ENCODE measurements around the gene ZGPAT. TPM values are rescaled to one million over a fixed set of nuclear protein-coding genes. Genes with fewer than 3 reads are reported as not detected.

ZGPAT gene
- total RNA-seq, 1 experiment from 2014 or later = 35.8 TPM

DNA sequence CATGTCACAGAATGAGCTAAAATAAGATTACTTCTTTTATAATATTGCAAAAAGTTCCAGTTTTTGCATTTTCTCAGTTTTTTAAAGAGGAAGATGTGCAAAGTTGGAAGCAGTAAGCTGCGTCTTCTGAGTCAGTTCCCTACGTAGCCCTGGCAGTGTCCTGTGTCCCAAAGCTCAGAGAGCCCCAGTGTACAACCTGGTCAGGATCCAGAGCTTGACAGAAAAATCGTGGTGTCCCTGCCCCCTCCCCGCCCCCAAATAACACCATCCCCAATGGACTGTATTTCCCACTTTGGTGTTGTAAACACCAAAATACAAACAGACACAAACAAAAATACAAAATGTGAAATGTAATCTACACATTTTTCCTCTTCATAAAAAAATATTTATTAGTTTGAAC lies 36.3 kb downstream of the ZGPAT start:
- intact Hi-C loops (cut with micrococcal nuclease; ENCODE audit: unreplicated experiment) = no loop called here

DNA sequence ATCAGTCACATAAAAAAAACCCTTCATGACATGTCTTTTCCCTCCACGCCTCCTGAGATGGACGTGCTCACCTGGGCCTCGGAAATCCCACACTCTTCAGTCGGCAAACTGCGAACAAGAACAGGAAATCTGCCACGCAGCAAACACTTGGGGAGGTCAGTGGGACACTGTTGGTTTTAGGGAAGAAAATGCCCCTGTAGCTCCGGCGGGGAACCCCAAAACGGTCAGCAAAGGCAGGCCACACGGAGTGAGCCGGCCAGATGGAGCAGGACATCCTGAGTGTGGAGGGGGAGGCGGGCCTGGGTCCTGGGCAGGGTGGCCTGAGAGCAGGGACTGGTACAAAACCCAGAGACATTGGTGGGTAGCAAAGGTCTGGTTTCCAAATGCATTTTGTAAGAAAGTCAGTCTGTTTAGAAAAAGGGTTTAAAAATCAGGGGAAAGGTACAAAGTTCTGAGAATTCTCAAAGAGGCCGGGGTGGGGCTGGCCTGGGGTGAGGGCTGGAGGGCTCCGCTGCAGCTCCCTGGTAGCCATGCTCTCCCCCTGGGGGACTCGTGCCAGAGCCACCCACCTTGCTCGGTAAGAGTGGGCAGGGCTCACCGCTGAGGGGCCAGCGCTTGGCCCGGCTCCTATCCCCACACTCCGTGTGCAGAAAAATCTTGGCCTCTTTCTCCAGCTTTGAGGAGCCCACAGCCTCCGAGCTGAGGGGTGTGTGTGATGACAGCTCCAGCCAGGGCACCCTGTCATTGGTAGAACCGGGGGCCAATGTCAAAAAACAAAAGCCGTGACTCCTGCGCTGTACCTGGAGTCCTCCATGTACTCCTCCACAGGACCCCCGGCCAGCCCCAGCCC lies 37.0 kb downstream of the ZGPAT start:
- intact Hi-C loops (cut with micrococcal nuclease; ENCODE audit: unreplicated experiment) = no loop called here
- TF ChIP-seq POLR2AphosphoS5 (IDR thresholded peaks at IDR 0.05; ENCODE audit: low read depth, low read length) (no peak), TCF7L2 (IDR thresholded peaks at IDR 0.05; ENCODE audit: low read depth, low read length) (no peak), SIN3A (IDR thresholded peaks at IDR 0.05; ENCODE audit: borderline replicate concordance, insufficient read depth, low read depth, low read length) (no peak)
- TF ChIP-seq, protein P1, sequence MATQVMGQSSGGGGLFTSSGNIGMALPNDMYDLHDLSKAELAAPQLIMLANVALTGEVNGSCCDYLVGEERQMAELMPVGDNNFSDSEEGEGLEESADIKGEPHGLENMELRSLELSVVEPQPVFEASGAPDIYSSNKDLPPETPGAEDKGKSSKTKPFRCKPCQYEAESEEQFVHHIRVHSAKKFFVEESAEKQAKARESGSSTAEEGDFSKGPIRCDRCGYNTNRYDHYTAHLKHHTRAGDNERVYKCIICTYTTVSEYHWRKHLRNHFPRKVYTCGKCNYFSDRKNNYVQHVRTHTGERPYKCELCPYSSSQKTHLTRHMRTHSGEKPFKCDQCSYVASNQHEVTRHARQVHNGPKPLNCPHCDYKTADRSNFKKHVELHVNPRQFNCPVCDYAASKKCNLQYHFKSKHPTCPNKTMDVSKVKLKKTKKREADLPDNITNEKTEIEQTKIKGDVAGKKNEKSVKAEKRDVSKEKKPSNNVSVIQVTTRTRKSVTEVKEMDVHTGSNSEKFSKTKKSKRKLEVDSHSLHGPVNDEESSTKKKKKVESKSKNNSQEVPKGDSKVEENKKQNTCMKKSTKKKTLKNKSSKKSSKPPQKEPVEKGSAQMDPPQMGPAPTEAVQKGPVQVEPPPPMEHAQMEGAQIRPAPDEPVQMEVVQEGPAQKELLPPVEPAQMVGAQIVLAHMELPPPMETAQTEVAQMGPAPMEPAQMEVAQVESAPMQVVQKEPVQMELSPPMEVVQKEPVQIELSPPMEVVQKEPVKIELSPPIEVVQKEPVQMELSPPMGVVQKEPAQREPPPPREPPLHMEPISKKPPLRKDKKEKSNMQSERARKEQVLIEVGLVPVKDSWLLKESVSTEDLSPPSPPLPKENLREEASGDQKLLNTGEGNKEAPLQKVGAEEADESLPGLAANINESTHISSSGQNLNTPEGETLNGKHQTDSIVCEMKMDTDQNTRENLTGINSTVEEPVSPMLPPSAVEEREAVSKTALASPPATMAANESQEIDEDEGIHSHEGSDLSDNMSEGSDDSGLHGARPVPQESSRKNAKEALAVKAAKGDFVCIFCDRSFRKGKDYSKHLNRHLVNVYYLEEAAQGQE (IDR thresholded peaks at IDR 0.05; ENCODE audit: insufficient read depth in 1 of 2, low read depth in 2 of 2, low read length in 1 of 2) = no peak
- TF ChIP-seq, protein P2, sequence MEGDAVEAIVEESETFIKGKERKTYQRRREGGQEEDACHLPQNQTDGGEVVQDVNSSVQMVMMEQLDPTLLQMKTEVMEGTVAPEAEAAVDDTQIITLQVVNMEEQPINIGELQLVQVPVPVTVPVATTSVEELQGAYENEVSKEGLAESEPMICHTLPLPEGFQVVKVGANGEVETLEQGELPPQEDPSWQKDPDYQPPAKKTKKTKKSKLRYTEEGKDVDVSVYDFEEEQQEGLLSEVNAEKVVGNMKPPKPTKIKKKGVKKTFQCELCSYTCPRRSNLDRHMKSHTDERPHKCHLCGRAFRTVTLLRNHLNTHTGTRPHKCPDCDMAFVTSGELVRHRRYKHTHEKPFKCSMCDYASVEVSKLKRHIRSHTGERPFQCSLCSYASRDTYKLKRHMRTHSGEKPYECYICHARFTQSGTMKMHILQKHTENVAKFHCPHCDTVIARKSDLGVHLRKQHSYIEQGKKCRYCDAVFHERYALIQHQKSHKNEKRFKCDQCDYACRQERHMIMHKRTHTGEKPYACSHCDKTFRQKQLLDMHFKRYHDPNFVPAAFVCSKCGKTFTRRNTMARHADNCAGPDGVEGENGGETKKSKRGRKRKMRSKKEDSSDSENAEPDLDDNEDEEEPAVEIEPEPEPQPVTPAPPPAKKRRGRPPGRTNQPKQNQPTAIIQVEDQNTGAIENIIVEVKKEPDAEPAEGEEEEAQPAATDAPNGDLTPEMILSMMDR (IDR thresholded peaks at IDR 0.05) = no peak
- no peak for ATAC-seq
- BruUV-seq (replicated peaks) = no TSS peak
- Histone ChIP-seq H3K27me3 (ENCODE audit: control insufficient read depth, insufficient read depth, low read length) (no peaks in the 10 kb centered on the region), H3K36me3 (ENCODE audit: control insufficient read depth, insufficient read depth, low read length) (no peaks in the 10 kb centered on the region; the same call in 1 of the 2 replicates), H3K4me1 (ENCODE audit: control insufficient read depth, insufficient read depth, low read length) (peaks cover 16% of the 10 kb centered on the region), H3K4me3 (ENCODE audit: low read depth in 2 of 2, low read length in 2 of 2) (no peak overlapping the region), H3K27ac (ENCODE audit: low read length) (no peak overlapping the region), H3K9me3 (ENCODE audit: control insufficient read depth, insufficient read depth, low read depth, low read length) (no peaks in the 10 kb centered on the region)
- no peak for DNase-seq (ENCODE audit: low read depth, low spot score)
- in situ Hi-C loops (cut with HindIII; ENCODE audit: low pct_unique_long_range_greater_than_20kb, low sequenced_read_pairs) = no loop called here
- POLR2A ChIA-PET = no interaction called here
- CTCF ChIA-PET = no interaction called here

More for the DNA sequence above, 36.3 kb downstream of the ZGPAT start:
- Histone ChIP-seq H3K9me3 (ENCODE audit: control insufficient read depth, insufficient read depth, low read depth, low read length) (no peaks in the 10 kb centered on the region), H3K36me3 (ENCODE audit: control insufficient read depth, insufficient read depth, low read length) (no peaks in the 10 kb centered on the region; the same call in 1 of the 2 replicates), H3K4me1 (ENCODE audit: control insufficient read depth, insufficient read depth, low read length) (peaks cover 16% of the 10 kb centered on the region), H3K27ac (ENCODE audit: low read length) (no peak overlapping the region), H3K27me3 (ENCODE audit: control insufficient read depth, insufficient read depth, low read length) (no peaks in the 10 kb centered on the region), H3K4me3 (ENCODE audit: low read depth in 2 of 2, low read length in 2 of 2) (no peak overlapping the region)
- in situ Hi-C loops (cut with HindIII; ENCODE audit: low pct_unique_long_range_greater_than_20kb, low sequenced_read_pairs) = no loop called here
- no TSS peak for BruUV-seq (replicated peaks)
- ChIA-PET CTCF (no interaction called here), POLR2A (interaction anchor here (0.6 kb wide), 1 partner anchor 45 kb away, joined by 3 read pairs; no protein-coding TSS in a partner anchor)
- DNase-seq (ENCODE audit: low read depth, low spot score) = no peak
- no peak for TF ChIP-seq SIN3A (IDR thresholded peaks at IDR 0.05; ENCODE audit: borderline replicate concordance, insufficient read depth, low read depth, low read length)
- TF ChIP-seq TCF7L2 (IDR thresholded peaks at IDR 0.05; ENCODE audit: low read depth, low read length) = no peak
- TF ChIP-seq, protein P2 (IDR thresholded peaks at IDR 0.05) = no peak
- no peak for TF ChIP-seq POLR2AphosphoS5 (IDR thresholded peaks at IDR 0.05; ENCODE audit: low read depth, low read length)
- TF ChIP-seq, protein P1 (IDR thresholded peaks at IDR 0.05; ENCODE audit: insufficient read depth in 1 of 2, low read depth in 2 of 2, low read length in 1 of 2) = no peak
- ATAC-seq = no peak

All from Panc1 (cell line).